SU-DHL-6 (cell line): ENCODE results near the gene PLEKHA5.

Experiments
- EZH2phosphoT487 ChIP-seq: fragments of 200-600 bp; sonication (generic), shearing (Covaris generic); conservative IDR thresholded peaks from 2 replicates; pipeline ENCODE4 v1.6.1; 2018; ENCODE audit warnings: mild to moderate bottlenecking, antibody characterized with exemption, low read length, moderate library complexity, mixed read lengths
- TF ChIP-seq, protein P1 (sequence below): fragments of 200-600 bp; sonication (generic); IDR thresholded peaks from one replicate; pipeline ENCODE4 v1.5.1; 2017; ENCODE audit warnings: antibody characterized with exemption, mild to moderate bottlenecking, low read length, moderate library complexity; ENCODE audit not compliant: insufficient read depth, poor library complexity, severe bottlenecking

DNA sequence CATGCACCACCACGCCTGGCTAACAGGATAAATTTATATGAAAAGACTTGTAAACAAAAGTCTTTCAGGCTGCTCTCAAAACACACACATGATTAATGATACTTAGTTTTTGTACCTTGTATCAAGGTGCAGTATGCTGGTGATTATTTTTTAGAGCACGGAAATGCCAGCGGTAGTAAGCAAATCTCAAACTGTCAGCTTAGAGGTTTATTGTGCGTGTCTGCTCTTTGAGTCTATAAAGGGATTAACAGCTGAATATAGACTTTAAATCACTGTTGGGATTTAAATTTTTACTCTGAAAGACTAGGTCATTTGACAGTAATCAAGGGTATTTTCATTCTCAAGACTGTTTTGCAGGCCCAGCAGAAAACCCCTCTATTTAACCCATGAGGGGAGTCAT is 50.5 kb downstream of the PLEKHA5 start:
- TF ChIP-seq, protein P1, sequence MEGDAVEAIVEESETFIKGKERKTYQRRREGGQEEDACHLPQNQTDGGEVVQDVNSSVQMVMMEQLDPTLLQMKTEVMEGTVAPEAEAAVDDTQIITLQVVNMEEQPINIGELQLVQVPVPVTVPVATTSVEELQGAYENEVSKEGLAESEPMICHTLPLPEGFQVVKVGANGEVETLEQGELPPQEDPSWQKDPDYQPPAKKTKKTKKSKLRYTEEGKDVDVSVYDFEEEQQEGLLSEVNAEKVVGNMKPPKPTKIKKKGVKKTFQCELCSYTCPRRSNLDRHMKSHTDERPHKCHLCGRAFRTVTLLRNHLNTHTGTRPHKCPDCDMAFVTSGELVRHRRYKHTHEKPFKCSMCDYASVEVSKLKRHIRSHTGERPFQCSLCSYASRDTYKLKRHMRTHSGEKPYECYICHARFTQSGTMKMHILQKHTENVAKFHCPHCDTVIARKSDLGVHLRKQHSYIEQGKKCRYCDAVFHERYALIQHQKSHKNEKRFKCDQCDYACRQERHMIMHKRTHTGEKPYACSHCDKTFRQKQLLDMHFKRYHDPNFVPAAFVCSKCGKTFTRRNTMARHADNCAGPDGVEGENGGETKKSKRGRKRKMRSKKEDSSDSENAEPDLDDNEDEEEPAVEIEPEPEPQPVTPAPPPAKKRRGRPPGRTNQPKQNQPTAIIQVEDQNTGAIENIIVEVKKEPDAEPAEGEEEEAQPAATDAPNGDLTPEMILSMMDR = no peak
- no peak for TF ChIP-seq EZH2phosphoT487
